Kidney (tissue), 22 donors: Measurements from ENCODE around the gene TRDMT1. TPM values are rescaled to one million over a fixed set of nuclear protein-coding genes. Genes with fewer than 3 reads are reported as not detected.

Experiments used
- DNase-seq, 5 donors: peaks; one replicate each; pipeline ENCODE4 v3.0.0-alpha.2; 2013 to 2020
- FAIRE-seq: peaks from 2 replicates; lab custom pipeline; 2012; peaks lifted over from hg19 to GRCh38; lab: Jason Lieb, UNC
- H3K27ac ChIP-seq, 2 donors: one replicate each; pipeline ENCODE4 v1.7.0; 2013; ENCODE audit warnings: low read depth in 2 of 2, low read length in 2 of 2, inconsistent platforms in 1 of 2
- H3K27me3 ChIP-seq: one replicate; pipeline ENCODE4 v1.7.1; 2013; ENCODE audit warnings: low read length, inconsistent platforms; ENCODE audit not compliant: control insufficient read depth, insufficient read depth
- H3K36me3 ChIP-seq, 3 donors: one replicate each; pipeline versions ENCODE4 v1.7.0 to v1.7.1; 2013; ENCODE audit warnings: low read length in 3 of 3, control low read depth in 1 of 3, inconsistent platforms in 1 of 3; ENCODE audit not compliant: insufficient read depth in 3 of 3, control insufficient read depth in 2 of 3
- H3K4me1 ChIP-seq, 3 donors: one replicate each; pipeline versions ENCODE4 v1.7.0 to v1.7.1; 2013; ENCODE audit warnings: low read length in 3 of 3, inconsistent platforms in 1 of 3, low read depth in 1 of 3; ENCODE audit not compliant: control insufficient read depth in 2 of 3, insufficient read depth in 2 of 3
- H3K4me3 ChIP-seq, 3 donors: one replicate each; pipeline versions ENCODE4 v1.7.0 to v1.8.1; 2013; ENCODE audit warnings: low read length in 3 of 3, control low read depth in 1 of 3, inconsistent platforms in 1 of 3
- H3K9ac ChIP-seq, 3 donors: one replicate each; pipeline versions ENCODE4 v1.7.0 to v1.7.1; 2013; ENCODE audit warnings: low read length in 3 of 3, control low read depth in 1 of 3, inconsistent platforms in 1 of 3
- H3K9me3 ChIP-seq, 3 donors: one replicate each; pipeline versions ENCODE4 v1.7.0 to v1.7.1; 2013; ENCODE audit warnings: low read length in 3 of 3, control low read depth in 1 of 3, inconsistent platforms in 1 of 3; ENCODE audit not compliant: control insufficient read depth in 2 of 3, insufficient read depth in 1 of 3
- intact Hi-C: fragments of 100-400 bp; cut with DNase I; formaldehyde crosslinking; loops from one replicate; pipeline ENCODE4 v1.11.1; 2022
- long read RNA-seq, 10 donors: library from polyadenylated mRNA in 1 of 10; unstranded in 1 of 10; transcript quantifications; one replicate each; pipeline ENCODE4 v2.0.0 and lab custom pipeline, GENCODE V29; 2021 to 2026
- polyA plus RNA-seq: library from polyadenylated mRNA; stranded (reverse); fragments of 350-450 nt; fragmentation: Illumina TruSeq; extraction: RNeasy Lipid Tissue Mini Kit (QIAGEN cat#74804); gene quantifications from one replicate; pipeline ENCODE4 v1.2.3, GENCODE V29; 2014; ENCODE audit warnings: low read depth, low replicate concordance; ENCODE audit not compliant: insufficient read depth
- total RNA-seq: library from RNA; stranded (reverse); fragmentation: NEBNext Ultra II Directional; extraction: Animal tissue kit (Norgen Biotek cat#: 25700); gene quantifications from one replicate; pipeline ENCODE4 v1.2.1, GENCODE V29; 2021
- TF ChIP-seq, protein P1 (sequence below): IDR thresholded peaks from 3 replicates; pipeline ENCODE4 v1.5.1; 2012; ENCODE audit warnings: mild to moderate bottlenecking, moderate library complexity, borderline replicate concordance; ENCODE audit not compliant: insufficient read depth; ENCODE audit errors: extremely low read depth
- donor health status: control.
- donor health status: control.
- donor health status: control.
- donor health status: control.
- donor health status: control.
- donor health status: DM: yes; HTN: yes; CAD: no.
- donor health status: Normal renal cell carcinoma (clear cell type).

The TRDMT1 gene, protein sequence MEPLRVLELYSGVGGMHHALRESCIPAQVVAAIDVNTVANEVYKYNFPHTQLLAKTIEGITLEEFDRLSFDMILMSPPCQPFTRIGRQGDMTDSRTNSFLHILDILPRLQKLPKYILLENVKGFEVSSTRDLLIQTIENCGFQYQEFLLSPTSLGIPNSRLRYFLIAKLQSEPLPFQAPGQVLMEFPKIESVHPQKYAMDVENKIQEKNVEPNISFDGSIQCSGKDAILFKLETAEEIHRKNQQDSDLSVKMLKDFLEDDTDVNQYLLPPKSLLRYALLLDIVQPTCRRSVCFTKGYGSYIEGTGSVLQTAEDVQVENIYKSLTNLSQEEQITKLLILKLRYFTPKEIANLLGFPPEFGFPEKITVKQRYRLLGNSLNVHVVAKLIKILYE
- total RNA-seq (11.0 TPM), polyA plus RNA-seq (2.0 TPM)
- long read RNA-seq, donor 1, partial matches to known transcripts, result 0 of 2 reads
- long read RNA-seq, donor 1, other reads (novel, unspliced or antisense), result 0 of 2 reads
- long read RNA-seq, donor 2, partial matches to known transcripts, result 0 of 1 reads
- long read RNA-seq, donor 2, other reads (novel, unspliced or antisense), result 0 of 1 reads
- long read RNA-seq, donor 3, partial matches to known transcripts, result 0 of 1 reads
- long read RNA-seq, donor 3, other reads (novel, unspliced or antisense), result 0 of 1 reads
- long read RNA-seq, donor 4, full-length matches to known transcripts, result 2 of 2 reads
- long read RNA-seq, donor 4, partial matches to known transcripts, result 0 of 2 reads
- long read RNA-seq, donor 4, other reads (novel, unspliced or antisense), result 0 of 2 reads
- long read RNA-seq, donor 5, result 0 reads
- long read RNA-seq, donor 6, partial matches to known transcripts, result 0 of 2 reads
- long read RNA-seq, donor 6, other reads (novel, unspliced or antisense), result 0 of 2 reads
- long read RNA-seq, donor 7, partial matches to known transcripts, result 1 of 10 reads
- long read RNA-seq, donor 7, other reads (novel, unspliced or antisense), result 8 of 10 reads
- long read RNA-seq, donor 8, partial matches to known transcripts, result 0 of 1 reads
- long read RNA-seq, donor 8, other reads (novel, unspliced or antisense), result 0 of 1 reads
- long read RNA-seq, donor 9, result 0 reads
- long read RNA-seq, donor 10, result 0 reads

DNA sequence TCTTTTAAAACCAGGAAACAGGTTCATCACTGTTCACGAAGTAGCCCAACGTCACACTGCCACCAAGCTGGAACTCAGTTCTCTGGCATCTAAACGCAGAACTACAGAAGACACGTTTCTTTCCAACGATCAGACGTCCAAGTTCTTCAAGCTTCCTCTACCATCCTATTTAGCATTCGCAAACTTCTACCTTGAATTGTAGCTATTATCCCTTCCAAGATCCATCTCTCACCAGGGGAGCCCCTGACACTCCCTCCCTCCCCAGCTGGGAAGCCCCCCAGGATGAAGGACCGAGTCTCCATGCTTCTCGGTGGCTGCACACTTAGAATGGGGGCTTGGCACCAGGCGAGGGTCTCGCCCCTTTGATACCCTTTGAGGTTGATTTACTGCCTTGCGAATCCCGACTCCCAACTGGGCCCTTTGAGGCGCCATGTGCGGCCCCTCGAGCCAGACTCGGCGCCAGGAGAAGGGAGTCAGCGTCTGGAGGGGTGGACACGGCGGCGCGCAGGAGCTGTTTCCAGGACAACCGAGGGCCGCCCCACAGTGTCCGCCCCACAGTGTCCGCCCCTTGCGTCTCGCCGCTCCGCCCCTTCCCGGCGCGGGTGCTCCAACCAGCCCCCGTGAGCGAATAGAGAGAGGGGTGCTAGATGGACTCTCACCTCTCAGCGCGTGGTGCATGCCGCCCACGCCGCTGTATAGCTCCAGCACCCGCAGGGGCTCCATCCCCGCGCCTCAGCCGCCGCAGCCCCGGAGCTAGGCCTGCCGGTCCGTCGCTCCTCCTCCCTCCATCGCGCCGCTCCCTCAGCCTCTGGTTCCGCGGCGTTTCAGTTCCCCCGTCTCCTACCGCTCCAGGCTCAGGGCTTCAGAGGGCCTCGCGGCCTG, at the start of gene TRDMT1:
Gene TRDMT1 (minus strand): TSS at position 761 of the 882 bp plus-strand sequence. CDS start 38 bp downstream, at position 723.
- DNase-seq (peak; percentile 94 to 97 (median 96)), FAIRE-seq (no peak)
- Histone ChIP-seq H3K4me3 (peak within 1 kb of the TSS; percentile 70 to 96 (median 88)), H3K36me3 (no peaks in the 10 kb centered on the region), H3K27me3 (no peaks in the 10 kb centered on the region), H3K9ac (peak within 1 kb of the TSS; percentile 30 to 82 (median 76)), H3K4me1 (peaks cover 3 to 11% (median 5%) of the 10 kb centered on the region in 3 donors), H3K9me3 (no peaks in the 10 kb centered on the region), H3K27ac (peak within 1 kb of the TSS; percentile 83 to 94)
- TF ChIP-seq, protein P1, sequence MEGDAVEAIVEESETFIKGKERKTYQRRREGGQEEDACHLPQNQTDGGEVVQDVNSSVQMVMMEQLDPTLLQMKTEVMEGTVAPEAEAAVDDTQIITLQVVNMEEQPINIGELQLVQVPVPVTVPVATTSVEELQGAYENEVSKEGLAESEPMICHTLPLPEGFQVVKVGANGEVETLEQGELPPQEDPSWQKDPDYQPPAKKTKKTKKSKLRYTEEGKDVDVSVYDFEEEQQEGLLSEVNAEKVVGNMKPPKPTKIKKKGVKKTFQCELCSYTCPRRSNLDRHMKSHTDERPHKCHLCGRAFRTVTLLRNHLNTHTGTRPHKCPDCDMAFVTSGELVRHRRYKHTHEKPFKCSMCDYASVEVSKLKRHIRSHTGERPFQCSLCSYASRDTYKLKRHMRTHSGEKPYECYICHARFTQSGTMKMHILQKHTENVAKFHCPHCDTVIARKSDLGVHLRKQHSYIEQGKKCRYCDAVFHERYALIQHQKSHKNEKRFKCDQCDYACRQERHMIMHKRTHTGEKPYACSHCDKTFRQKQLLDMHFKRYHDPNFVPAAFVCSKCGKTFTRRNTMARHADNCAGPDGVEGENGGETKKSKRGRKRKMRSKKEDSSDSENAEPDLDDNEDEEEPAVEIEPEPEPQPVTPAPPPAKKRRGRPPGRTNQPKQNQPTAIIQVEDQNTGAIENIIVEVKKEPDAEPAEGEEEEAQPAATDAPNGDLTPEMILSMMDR, result peak; percentile 12
- intact Hi-C loops, result no loop called here

DNA sequence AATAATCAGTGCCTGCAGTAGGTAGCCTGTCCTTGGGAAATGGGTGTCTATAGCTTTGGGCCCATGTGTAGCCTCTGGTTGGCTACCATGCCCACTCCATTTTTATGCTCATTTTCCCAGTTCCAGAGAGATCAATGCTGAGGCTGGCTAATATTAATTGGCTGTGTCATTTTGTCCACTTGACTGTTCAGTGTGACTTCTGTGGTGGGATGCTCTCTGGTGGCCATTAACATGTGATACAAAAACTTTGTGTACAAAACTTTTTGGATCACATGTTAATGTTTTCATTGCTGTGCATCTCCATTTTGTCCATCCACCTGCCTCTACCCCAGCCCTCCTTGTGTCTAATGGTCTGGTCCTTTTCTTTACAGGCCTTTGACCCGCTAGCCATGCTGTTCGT, 49.3 kb upstream of the TRDMT1 start:
- H3K36me3 ChIP-seq, result no peaks in the 10 kb centered on the region
- DNase-seq (peak in 1 of 5 donors; percentile 11), FAIRE-seq (no peak)
- no peak overlapping the region for H3K27ac ChIP-seq
- TF ChIP-seq, protein P1, result no peak
- H3K9me3 ChIP-seq, result no peaks in the 10 kb centered on the region
- no peak overlapping the region for H3K9ac ChIP-seq
- no peaks in the 10 kb centered on the region for H3K27me3 ChIP-seq
- H3K4me1 ChIP-seq, result no peaks in the 10 kb centered on the region
- no peak overlapping the region for H3K4me3 ChIP-seq
- intact Hi-C loops, result loop anchor here (5.0 kb wide), 1 partner anchor 408 kb away; no protein-coding TSS in a partner anchor

DNA sequence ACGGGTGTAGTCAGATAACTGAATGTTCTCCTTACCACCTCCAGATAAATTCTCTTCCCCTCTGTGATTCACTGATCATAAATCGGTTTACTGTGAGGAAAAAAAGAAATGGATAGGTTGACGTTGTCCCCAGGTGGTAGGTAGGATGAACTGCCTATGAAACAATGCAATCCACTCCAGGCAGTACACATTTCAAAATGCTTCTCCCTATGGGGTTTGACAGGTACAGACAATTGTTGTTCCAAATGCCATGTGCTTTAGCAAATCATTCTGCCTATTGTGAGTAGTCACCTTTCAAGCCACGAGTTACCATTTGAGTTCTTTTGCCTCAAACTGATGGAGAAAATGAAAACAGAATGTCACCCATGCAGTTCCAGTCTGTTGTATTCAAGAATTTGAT, 48.3 kb upstream of the TRDMT1 start:
- no peak for DNase-seq
- Histone ChIP-seq H3K27ac (no peak overlapping the region), H3K9me3 (no peaks in the 10 kb centered on the region), H3K4me1 (no peaks in the 10 kb centered on the region), H3K4me3 (no peak overlapping the region), H3K9ac (no peak overlapping the region), H3K36me3 (no peaks in the 10 kb centered on the region), H3K27me3 (no peaks in the 10 kb centered on the region)
- FAIRE-seq, result no peak
- TF ChIP-seq, protein P1, result no peak
- intact Hi-C loops, result loop anchor here (5.0 kb wide), 1 partner anchor 408 kb away; no protein-coding TSS in a partner anchor
